Measurements from ENCODE around the gene VEPH1.

- TF ChIP-seq EP300 (IDR thresholded peaks at IDR 0.05) (no peak), POLR2AphosphoS2 (conservative IDR thresholded peaks at IDR 0.05; ENCODE audit: low read length) (no peak), RNF2 (IDR thresholded peaks at IDR 0.05; ENCODE audit: borderline replicate concordance, low read depth) (no peak), POLR2A (IDR thresholded peaks at IDR 0.05; ENCODE audit: low read length) (no peak)
- TF ChIP-seq, protein P1, sequence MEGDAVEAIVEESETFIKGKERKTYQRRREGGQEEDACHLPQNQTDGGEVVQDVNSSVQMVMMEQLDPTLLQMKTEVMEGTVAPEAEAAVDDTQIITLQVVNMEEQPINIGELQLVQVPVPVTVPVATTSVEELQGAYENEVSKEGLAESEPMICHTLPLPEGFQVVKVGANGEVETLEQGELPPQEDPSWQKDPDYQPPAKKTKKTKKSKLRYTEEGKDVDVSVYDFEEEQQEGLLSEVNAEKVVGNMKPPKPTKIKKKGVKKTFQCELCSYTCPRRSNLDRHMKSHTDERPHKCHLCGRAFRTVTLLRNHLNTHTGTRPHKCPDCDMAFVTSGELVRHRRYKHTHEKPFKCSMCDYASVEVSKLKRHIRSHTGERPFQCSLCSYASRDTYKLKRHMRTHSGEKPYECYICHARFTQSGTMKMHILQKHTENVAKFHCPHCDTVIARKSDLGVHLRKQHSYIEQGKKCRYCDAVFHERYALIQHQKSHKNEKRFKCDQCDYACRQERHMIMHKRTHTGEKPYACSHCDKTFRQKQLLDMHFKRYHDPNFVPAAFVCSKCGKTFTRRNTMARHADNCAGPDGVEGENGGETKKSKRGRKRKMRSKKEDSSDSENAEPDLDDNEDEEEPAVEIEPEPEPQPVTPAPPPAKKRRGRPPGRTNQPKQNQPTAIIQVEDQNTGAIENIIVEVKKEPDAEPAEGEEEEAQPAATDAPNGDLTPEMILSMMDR (IDR thresholded peaks at IDR 0.05): no peak
These were observed 133.3 kb downstream of the VEPH1 start for GRCh38 chr3:157369727-157370421.

Data from A549 (cell line).